Ureter (tissue), 1 donor: ENCODE data around the gene HCCS. TPM values are rescaled to one million over a fixed set of nuclear protein-coding genes. Genes with fewer than 3 reads are reported as not detected.
A peak's percentile ranks its signal among the peaks of the same experiment; 100 is the strongest.
"Not testable (repeated sequence)": the region's sequence is repeated elsewhere in the genome, so short reads cannot be mapped to it uniquely, and the experiment has no call there.

ENCODE experiments used
- DNase-seq: peaks from one replicate; pipeline ENCODE4 v3.0.0-alpha.2; 2020; ENCODE audit warnings: low spot score
- total RNA-seq: library from RNA; stranded (reverse); gene quantifications from one replicate; pipeline ENCODE4 v1.2.4, GENCODE V29; 2023
- donor health status: DM: yes; HTN: yes; CAD: no.

The HCCS gene
- total RNA-seq, 1 donor from 2014 or later: 21.9 TPM

DNA sequence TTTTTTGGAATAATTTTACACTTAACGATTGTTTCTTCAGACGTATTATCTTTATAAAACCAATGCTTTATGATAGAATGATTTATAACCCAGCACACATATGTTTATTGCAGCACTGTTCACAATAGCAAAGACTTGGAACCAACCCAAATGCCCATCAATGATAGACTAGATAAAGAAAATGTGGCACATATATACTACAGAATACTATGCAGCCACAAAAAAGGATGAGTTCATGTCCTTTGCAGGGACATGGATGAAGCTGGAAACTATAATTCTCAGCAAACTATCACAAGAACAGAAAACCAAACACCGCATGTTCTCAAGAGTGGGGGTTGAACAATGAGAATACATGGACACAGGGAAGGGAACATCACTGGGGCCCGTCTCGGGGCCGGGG, 12.0 kb downstream of the HCCS start:
- not testable (repeated sequence) for DNase-seq

DNA sequence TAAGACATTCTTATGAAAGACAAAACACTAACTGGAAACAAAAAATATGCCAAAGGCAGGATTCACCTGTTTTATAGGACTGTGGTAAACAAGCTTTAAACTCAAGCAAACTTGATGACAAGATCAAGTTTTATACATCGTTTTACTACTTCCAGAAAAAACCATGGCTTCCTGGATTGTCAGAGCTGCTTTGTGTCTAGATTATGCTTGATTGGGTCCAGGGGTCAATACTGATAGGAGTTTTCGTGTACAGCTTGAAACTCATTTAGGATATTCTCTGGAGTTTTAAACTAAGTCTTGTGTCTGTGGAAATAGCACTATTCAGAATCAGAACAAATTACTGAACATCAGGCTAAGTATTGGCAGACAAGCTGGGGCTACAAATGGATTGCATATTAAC, 13.0 kb downstream of the HCCS start:
- DNase-seq: no peak

DNA sequence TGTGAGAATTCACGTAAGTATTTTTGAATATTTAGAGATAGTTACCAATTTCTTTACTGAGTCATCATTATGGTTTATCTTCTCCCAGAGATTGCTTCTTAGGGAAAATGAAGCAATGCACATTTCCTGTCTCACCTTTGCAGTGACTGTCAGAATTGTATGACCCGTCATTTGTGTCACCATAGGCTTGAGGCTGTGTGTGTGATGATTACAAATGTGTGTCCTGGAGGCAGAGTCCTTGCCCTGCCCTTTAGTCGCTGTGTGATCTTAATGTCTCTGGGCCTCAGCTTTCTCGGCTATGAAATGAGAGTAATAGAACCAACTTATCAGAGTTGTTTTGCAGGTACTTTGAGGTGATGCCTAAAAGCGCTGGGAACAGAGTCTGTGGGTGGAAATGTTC, 13.9 kb downstream of the HCCS start:
- no peak for DNase-seq

DNA sequence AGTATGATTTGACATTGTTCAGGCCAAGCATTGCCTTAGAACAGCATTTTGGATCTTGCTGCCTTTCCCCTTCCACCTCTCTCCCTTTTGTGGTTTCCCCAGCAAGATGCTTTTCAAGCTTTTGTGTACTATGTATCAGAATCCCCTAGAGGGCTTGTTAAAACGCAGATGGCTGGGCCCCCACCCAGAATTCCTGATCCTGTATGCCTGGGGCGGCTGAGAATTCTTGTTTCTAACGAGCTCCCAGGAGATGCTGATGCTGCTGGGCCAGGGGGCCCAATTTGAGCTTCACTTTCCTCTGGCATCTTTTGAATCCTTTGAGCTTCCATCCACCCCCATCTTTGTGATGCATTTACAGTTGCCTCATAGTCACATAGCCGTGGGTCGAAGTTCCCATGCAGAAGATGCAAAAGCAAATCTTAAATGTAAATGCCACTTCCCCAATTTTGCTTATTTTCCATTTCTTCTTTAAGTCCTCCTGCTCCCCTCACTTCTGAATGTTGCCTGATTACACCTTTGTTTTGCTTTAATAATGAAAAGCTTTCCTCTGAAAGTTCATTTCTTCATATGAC, 18.5 kb downstream of the HCCS start:
- no peak for DNase-seq

DNA sequence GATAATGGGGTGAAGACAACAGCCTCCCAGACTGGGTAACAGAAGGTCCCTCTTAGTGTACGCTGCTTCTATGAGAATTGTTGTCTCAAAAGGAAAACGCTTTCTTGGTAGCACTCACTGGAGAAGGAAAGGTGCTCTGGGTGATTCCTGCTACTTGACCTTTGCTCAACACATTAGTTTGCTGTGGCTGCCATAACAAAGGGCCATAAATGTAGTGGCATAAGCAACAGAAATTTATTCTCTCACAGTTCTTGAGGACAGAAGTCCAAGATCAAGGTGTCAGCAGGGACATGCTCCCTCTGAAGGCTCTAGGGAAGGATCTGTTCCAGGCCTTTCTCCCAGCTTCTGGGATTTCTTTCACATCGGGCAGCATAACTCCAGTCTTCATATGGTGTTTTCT, 19.0 kb downstream of the HCCS start:
- no peak for DNase-seq

DNA sequence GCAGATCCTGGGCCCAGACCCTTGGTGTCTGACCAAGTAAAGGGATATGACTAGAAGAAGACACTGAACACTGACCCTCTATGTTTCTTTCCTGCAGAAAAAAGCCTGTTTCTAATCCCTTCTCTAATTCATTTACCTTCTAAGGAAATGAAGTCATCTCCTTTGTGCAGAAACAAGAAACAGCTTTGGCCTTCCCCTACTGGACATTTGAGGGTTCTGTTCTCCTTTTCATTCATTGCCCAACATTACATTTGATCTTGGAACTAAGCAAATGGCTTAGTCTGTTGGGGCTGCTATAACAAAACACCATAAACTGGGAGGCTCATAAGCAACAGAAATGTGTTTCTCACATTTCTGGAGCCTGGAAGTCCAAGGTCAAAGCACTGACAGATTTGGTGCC, 20.0 kb downstream of the HCCS start:
- no peak for DNase-seq

DNA sequence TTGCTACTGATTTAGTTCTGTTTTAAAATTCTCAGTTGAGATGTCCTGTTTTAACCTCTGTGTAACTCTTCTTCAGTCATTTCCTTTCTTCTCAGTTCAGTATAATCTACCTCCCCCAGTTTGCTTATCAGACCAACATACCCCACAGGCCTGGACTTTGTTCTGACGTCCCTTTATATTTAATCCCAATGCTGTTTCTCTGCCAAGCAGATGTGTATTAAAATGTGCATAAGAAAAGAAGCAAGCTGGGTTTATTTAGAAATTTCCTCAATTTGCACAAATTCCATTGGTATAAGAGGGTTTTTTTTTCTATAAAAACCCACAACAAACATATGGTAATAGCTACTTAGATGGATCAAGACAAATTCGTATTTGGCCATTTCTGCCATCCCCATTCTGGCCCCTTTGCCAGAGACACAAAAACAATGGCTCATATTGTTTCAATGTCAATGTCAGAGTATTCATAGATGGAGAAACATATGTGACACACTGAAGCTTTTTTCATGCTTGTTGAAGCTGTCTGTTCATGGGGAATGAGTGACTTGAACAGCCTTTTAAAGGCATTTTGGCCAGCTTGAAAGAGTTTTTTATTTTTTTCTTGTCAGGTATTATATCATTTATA, 24.5 kb downstream of the HCCS start:
- no peak for DNase-seq

DNA sequence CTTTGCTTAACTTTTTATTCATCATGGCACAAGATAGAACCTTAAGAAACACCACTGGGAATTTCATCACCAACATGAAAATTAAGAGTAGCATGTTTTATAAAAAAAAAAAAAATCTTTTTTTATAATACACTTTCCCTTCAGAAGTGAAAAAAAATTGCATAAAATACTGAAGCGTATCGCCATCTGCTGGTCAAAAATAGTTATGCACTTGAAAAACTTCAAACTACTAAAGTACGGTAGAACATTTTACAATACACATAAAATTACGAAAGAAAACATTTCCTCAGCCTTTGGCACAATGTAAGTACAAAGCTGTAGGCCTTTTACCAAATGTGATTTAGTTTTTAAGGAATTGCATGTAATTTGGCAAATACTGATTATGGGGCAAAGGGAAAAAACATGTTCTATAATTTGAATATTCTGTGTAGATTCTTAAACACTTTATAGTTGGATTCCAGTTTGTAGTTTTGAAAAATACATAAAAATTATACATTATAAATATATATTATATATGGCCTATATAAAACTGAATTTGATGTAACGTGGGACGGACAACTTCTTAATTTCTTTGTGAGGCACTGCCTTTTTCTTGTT, 26.5 kb downstream of the HCCS start:
- no peak for DNase-seq

DNA sequence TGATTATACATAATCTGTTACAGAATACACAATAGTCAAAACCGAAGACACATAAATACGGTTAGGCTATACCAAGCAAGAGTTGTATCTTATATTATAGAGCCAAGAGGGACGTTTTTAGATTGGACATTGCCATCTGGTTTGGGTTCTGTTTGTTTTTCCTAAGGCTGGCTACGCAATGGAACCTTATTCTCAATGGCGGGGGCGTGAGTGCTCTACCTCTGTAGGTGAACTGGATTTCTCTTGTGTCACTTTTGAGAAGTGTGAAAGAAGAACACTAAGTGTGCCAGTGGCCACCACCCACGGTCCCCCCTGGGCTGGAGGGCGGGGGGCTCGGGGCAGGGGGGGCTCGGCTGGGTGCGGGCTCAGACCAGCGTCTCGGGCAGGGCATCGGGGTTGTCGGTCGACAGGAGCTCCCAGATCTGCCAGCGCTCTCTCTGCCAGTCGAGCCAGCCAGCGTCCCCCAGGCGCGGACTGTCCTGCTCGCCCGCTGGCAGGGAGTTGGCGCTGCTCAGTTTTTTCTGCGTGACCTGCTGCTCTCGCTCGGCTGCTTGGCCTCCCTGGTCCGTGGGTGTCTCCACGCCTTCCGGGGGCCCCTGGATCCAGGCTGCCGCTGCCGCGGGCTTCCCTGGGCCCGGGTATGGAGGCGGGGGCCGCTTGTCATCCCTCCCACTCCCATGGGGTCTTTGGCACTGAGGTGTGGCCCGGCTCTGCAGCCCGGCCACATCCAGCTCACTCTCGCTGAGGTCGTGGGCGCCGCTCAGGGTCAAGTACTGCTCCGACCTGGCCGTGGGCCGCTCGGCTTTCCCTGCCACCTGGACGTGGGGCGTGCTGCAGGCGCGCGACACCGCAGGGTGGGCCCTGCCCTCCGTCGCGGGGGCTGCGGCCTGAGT, 27.6 kb downstream of the HCCS start:
- DNase-seq: no peak

DNA sequence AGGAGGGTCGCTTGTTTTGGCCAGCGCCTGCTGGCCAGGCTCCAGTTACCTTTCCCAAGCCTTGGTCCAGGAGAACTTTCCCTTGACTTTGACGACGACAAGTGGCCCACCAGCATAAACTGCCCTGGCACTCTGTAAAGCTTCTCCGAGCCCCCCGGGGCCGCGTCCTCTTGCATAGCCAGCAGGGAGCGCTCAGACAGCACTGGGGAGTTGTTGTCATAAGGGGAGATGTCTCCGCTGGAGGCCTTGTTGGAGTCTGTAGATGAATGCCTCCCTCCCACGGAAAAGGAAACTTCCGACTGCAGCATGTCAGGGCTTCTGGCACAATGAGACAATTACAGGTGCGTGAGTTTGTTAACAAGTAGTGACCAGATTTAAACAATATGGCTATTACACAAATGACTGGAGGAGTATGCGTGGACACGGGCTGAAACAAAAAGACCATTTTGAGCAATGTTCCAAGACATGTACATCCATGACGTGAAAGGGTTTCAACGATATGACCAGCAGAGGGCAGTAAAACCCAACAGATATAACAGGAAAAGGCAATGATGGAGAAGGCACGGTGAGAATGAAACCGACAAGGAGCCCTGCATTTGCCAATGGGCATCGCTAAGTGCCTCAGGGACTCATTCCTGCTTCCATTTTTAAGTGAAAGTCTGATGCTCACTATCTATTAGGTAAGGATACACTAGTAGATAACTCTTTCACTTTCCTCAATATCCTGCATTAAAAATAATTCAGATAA, 33.0 kb downstream of the HCCS start:
- peak; percentile 75 for DNase-seq

DNA sequence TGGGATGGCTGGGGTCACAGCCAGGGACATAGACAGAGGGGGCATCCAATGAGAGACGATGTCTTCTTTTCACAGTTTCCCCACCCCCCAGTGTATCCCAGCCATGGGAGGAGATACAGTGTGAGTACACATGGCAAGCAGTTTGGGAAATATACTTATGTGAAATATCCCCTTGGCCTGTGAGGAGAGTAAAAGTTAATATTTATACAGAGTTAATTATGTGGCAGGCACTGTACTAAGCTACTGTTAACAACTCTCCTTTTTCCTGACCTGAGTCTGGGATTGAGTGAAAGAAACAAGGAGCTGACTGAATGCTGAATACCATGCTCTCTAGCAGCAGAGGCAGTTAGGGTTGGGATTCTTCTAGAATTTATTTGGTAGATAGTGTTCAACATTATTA, 35.3 kb downstream of the HCCS start:
- no peak for DNase-seq

DNA sequence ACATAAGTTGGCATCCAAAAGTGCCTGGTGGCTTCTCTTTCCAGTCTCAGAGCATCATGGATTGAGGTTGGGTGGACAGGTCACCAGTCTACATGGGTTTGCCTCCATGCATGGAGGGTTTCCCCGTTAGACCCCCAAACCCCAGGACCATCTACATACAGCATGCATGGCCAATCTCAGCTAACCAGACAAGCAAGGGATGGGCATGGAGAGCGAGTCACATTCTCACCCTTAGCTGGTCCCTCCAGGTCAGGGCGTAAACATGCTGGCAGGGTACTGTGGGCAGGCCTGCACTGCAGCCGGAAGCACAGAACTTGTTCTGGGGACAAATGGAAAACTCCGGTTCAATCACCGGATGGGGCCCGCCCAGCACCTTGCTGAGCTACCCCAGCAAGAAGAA, 37.3 kb downstream of the HCCS start:
- no peak for DNase-seq

DNA sequence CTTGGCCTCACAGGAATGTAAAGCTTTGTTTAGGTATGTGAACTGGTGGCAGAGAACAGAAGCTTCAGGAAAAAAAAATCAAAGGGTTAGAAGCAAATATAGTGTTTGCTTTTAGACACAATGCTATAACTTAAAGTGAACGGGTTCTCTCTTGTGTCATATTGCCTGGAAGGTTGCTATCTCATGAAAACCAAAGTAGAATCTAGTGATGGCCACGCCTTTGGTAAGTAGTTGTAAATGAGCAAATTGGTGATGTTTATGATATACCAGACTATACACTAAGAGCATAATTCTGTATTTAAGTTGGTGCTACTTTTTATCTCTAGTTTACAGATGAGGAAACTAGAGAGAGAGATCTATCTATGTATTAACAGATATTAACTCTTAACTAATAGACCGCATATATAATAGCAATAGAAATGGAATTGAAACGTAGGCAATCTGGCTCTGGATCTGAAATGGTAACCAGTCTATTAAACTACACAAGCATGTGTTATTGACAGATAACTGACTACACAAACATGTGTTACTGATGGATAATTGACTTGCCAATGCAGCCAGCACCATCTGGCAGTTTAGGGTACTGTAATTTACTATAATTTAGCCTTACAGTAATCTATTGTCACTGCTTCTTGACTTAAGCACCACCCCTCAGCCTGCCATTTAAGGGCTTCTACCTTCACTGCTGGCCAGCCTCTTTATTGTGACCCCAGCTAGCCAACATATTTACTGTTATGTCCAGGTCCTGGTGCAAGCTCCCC, 40.8 kb downstream of the HCCS start:
- DNase-seq: no peak

DNA sequence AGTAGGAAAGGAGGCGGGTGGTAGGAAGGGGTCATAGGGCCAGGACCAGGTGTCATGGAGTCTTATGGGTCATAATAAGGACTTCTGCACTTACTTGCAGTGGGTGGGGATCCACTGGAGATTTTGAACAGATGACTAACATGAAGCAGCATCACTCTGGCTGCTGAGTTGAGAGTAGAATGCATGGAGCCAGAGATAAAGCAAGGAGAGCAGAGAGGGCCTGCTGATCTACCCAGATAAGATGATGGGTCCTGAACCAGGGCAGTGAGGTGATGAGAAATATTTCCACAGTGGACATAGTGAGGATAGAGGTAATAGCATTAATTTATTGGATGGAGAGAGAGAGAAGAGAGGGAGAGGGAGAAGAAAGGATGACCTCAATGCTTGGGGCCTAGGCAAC, 48.0 kb downstream of the HCCS start:
- DNase-seq: no peak

DNA sequence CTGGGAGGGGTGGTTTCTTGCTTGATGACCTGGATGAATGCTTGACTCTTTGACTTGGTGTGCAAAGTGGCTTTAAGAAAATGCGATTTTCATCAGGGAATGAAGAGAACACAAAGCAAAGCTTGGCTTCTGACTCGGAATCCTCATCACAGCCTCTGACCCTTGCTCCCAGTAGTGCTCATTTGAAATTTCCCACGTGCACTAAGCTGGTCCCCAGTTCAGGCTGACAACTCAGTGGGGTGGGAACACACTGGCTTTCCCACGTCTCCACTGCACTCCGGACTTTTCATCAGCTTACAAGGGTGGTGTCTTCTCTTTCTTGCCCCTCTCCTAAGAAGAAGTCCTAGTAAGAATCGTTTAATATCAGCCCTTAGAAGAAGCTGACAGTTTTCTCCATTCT, 53.3 kb downstream of the HCCS start:
- DNase-seq: no peak

DNA sequence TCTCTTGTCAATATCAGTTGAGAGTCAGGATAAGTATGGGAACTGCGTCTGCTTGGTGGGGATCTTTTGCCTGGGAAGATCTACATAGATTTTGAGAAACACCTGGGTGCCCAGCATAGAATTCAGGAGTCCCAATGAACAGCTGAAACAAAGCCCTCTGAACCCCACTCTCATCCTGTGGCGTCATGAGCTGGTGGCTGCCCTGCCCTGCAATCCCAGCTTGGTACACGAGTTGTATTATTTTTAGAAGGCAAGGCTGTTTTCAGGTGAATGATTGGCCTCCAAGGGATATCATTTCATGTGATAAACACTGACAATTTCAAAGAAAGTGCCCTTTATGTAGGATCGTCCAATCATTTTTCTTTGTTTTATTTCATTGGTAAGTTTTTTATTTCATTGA, 60.8 kb downstream of the HCCS start:
- no peak for DNase-seq

DNA sequence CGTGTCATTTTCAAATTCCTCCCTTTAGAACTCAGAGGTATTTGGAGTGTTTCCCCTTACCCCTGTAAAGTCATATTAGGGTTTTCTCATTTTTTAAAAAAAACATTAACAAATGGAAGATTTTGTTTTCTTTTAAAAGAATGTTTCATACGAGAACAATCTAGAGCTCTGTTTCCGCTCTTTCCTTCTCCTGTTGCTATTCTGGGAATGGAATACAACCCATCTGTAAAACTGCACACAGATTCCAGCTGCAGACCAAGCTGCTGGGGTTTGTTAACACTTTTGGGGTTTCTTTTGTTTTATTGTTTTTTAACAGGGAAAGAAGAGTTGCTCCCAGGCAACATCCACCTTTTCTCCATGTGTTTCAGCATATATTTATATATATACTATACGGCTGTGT, 61.3 kb downstream of the HCCS start:
- DNase-seq: no peak
